HL-60 (cell line): ENCODE data around the gene DNAH7.

ENCODE experiments used
- DNase-seq, 2 experiments: peaks; one replicate each; pipeline ENCODE4 v3.0.0-alpha.2; 2010 to 2020; ENCODE audit warnings: low read depth in 1 of 2, low spot score in 1 of 2
- H3K27ac ChIP-seq: fragments of 250-450 bp; sonication (Bioruptor Pico); replicated peaks from 2 replicates; pipeline ENCODE4 v1.5.1; 2020; ENCODE audit warnings: mild to moderate bottlenecking, moderate library complexity
- H3K27me3 ChIP-seq: fragments of 250-450 bp; sonication (Bioruptor Pico); 2 replicates; pipeline ENCODE4 v1.5.1; 2021; ENCODE audit warnings: mild to moderate bottlenecking, moderate library complexity; ENCODE audit not compliant: insufficient read depth, poor library complexity, severe bottlenecking
- H3K4me3 ChIP-seq: replicated peaks from 2 replicates; pipeline ENCODE4 v1.5.1; 2011; ENCODE audit warnings: mild to moderate bottlenecking, control low read depth, low read length; ENCODE audit not compliant: insufficient read depth
- GABPA ChIP-seq: IDR thresholded peaks from 2 replicates; pipeline ENCODE4 v1.6.1; 2012; ENCODE audit warnings: low read depth
- POLR2AphosphoS5 ChIP-seq: IDR thresholded peaks from 2 replicates; pipeline ENCODE4 v1.6.1; 2012; ENCODE audit warnings: low read depth
- SPI1 ChIP-seq: IDR thresholded peaks from 2 replicates; pipeline ENCODE4 v1.6.1; 2012; ENCODE audit warnings: low read depth, mild to moderate bottlenecking, borderline replicate concordance
- TF ChIP-seq, protein P1 (sequence below): IDR thresholded peaks from 2 replicates; pipeline ENCODE4 v1.6.1; 2012; ENCODE audit warnings: low read depth; ENCODE audit not compliant: insufficient replicate concordance
- TF ChIP-seq, protein P2 (sequence below): IDR thresholded peaks from one replicate; pipeline ENCODE4 v1.5.1; 2011; ENCODE audit warnings: low read length, control low read depth, inconsistent platforms; ENCODE audit not compliant: insufficient read depth

Gene DNAH7

DNA sequence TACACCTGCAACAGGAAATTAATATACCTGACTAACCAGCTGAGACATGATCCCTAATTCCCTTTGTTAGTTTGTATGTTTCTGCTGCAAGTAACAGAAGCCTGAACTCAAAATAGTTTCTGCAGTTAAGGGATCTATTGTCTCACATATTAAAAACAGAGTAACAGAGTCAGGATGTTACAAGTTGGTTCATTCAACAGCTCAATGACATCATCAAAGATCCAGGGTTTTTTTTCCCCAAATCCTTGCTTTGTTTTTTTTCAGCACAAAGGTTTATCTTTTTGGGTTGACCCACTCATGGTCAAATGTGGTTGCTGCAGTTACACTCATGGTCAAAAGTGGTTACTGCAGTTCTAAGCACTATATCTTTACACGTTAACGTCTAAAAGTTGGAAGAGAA lies 35.0 kb upstream of the DNAH7 start:
- no peak overlapping the region for H3K27ac ChIP-seq
- TF ChIP-seq SPI1 (no peak), POLR2AphosphoS5 (no peak), GABPA (no peak)
- TF ChIP-seq, protein P1, sequence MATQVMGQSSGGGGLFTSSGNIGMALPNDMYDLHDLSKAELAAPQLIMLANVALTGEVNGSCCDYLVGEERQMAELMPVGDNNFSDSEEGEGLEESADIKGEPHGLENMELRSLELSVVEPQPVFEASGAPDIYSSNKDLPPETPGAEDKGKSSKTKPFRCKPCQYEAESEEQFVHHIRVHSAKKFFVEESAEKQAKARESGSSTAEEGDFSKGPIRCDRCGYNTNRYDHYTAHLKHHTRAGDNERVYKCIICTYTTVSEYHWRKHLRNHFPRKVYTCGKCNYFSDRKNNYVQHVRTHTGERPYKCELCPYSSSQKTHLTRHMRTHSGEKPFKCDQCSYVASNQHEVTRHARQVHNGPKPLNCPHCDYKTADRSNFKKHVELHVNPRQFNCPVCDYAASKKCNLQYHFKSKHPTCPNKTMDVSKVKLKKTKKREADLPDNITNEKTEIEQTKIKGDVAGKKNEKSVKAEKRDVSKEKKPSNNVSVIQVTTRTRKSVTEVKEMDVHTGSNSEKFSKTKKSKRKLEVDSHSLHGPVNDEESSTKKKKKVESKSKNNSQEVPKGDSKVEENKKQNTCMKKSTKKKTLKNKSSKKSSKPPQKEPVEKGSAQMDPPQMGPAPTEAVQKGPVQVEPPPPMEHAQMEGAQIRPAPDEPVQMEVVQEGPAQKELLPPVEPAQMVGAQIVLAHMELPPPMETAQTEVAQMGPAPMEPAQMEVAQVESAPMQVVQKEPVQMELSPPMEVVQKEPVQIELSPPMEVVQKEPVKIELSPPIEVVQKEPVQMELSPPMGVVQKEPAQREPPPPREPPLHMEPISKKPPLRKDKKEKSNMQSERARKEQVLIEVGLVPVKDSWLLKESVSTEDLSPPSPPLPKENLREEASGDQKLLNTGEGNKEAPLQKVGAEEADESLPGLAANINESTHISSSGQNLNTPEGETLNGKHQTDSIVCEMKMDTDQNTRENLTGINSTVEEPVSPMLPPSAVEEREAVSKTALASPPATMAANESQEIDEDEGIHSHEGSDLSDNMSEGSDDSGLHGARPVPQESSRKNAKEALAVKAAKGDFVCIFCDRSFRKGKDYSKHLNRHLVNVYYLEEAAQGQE: no peak
- TF ChIP-seq, protein P2, sequence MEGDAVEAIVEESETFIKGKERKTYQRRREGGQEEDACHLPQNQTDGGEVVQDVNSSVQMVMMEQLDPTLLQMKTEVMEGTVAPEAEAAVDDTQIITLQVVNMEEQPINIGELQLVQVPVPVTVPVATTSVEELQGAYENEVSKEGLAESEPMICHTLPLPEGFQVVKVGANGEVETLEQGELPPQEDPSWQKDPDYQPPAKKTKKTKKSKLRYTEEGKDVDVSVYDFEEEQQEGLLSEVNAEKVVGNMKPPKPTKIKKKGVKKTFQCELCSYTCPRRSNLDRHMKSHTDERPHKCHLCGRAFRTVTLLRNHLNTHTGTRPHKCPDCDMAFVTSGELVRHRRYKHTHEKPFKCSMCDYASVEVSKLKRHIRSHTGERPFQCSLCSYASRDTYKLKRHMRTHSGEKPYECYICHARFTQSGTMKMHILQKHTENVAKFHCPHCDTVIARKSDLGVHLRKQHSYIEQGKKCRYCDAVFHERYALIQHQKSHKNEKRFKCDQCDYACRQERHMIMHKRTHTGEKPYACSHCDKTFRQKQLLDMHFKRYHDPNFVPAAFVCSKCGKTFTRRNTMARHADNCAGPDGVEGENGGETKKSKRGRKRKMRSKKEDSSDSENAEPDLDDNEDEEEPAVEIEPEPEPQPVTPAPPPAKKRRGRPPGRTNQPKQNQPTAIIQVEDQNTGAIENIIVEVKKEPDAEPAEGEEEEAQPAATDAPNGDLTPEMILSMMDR: no peak
- H3K4me3 ChIP-seq: no peak overlapping the region
- H3K27me3 ChIP-seq: no peaks in the 10 kb centered on the region
- DNase-seq: no peak

GRCh38 chr2:196101325-196101991 lies 32.8 kb upstream of the DNAH7 start:
- Histone ChIP-seq H3K27ac (no peak overlapping the region), H3K4me3 (no peak overlapping the region), H3K27me3 (no peaks in the 10 kb centered on the region)
- no peak for TF ChIP-seq GABPA
- no peak for TF ChIP-seq POLR2AphosphoS5
- TF ChIP-seq, protein P2: no peak
- TF ChIP-seq, protein P1: no peak
- TF ChIP-seq SPI1: no peak
- no peak for DNase-seq

- no peaks in the 10 kb centered on the region for H3K27me3 ChIP-seq
- no peak for DNase-seq
- TF ChIP-seq POLR2AphosphoS5 (no peak), SPI1 (no peak), GABPA (no peak)
- TF ChIP-seq, protein P1: no peak
- TF ChIP-seq, protein P2: no peak
Observed at GRCh38 chr2:196099916-196100315, 31.3 kb upstream of the DNAH7 start.

More at GRCh38 chr2:196099916-196100315, 31.3 kb upstream of the DNAH7 start:
- H3K27ac ChIP-seq: no peak overlapping the region
- H3K4me3 ChIP-seq: no peak overlapping the region
